ENCODE data around the gene INAFM2.

DNA sequence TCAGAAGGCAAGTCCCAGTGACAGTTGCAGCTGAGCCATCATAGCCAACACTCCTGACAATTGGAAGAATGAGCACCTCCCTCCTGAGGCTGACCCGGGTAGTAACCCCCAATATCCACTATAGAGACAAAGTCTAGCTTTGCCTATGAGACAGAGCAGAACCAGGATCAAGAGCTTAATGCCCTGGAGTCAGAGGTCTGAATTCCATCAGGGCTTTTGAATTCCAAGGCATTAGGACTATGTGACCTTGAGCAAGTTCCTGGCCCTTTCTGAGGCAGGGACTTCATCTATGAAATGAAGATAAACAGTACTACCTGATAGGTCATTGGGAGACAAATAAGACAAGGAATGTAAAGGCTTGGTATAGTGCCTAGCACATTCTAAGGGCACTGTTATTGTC lies 3.1 kb upstream of the INAFM2 start:
- TF ChIP-seq, protein P1, sequence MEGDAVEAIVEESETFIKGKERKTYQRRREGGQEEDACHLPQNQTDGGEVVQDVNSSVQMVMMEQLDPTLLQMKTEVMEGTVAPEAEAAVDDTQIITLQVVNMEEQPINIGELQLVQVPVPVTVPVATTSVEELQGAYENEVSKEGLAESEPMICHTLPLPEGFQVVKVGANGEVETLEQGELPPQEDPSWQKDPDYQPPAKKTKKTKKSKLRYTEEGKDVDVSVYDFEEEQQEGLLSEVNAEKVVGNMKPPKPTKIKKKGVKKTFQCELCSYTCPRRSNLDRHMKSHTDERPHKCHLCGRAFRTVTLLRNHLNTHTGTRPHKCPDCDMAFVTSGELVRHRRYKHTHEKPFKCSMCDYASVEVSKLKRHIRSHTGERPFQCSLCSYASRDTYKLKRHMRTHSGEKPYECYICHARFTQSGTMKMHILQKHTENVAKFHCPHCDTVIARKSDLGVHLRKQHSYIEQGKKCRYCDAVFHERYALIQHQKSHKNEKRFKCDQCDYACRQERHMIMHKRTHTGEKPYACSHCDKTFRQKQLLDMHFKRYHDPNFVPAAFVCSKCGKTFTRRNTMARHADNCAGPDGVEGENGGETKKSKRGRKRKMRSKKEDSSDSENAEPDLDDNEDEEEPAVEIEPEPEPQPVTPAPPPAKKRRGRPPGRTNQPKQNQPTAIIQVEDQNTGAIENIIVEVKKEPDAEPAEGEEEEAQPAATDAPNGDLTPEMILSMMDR (tag by site-specific recombination; IDR thresholded peaks at IDR 0.05), result no peak
- TF ChIP-seq ZBTB7A (tag by site-specific recombination; IDR thresholded peaks at IDR 0.05; ENCODE audit: low read depth) (no peak), ZFP3 (tag by site-specific recombination; IDR thresholded peaks at IDR 0.05; ENCODE audit: low read depth) (no peak)
- TF ChIP-seq, protein P2, sequence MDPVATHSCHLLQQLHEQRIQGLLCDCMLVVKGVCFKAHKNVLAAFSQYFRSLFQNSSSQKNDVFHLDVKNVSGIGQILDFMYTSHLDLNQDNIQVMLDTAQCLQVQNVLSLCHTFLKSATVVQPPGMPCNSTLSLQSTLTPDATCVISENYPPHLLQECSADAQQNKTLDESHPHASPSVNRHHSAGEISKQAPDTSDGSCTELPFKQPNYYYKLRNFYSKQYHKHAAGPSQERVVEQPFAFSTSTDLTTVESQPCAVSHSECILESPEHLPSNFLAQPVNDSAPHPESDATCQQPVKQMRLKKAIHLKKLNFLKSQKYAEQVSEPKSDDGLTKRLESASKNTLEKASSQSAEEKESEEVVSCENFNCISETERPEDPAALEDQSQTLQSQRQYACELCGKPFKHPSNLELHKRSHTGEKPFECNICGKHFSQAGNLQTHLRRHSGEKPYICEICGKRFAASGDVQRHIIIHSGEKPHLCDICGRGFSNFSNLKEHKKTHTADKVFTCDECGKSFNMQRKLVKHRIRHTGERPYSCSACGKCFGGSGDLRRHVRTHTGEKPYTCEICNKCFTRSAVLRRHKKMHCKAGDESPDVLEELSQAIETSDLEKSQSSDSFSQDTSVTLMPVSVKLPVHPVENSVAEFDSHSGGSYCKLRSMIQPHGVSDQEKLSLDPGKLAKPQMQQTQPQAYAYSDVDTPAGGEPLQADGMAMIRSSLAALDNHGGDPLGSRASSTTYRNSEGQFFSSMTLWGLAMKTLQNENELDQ (tag by site-specific recombination; IDR thresholded peaks at IDR 0.05; ENCODE audit: low read depth), result no peak
